ENCODE measurements around the gene ANKRD45. TPM values are rescaled to one million over a fixed set of nuclear protein-coding genes. Genes with fewer than 3 reads are reported as not detected.
"Not testable (repeated sequence)": the region's sequence is repeated elsewhere in the genome, so short reads cannot be mapped to it uniquely, and the experiment has no call there.

The ANKRD45 gene
- total RNA-seq, 1 donor from 2014 or later = not detected

DNA sequence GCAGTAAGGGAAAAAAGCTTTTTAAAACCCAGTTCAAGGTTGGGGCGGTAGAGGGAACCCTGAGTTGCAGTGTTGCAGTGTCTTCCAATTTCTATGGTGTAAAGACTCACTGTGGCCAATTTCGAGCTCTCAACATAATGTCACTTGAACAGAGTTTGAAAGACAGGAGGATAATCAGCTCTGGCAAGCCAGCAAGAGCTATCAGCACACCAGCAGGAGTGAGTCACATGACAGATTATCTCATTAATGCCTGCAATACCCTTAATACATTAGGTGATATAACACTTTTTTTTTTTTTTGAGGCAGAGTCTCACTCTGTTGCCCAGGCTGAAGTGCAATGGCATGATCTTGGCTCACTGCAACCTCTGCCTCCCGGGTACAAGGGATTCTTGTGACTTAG is 89.6 kb downstream of the ANKRD45 start:
- DNase-seq (ENCODE audit: low spot score) (no peak), ATAC-seq (no peak)

GRCh38 chr1:173573596-173573995 is 96.1 kb downstream of the ANKRD45 start:
- no peak for ATAC-seq
- no peak for DNase-seq (ENCODE audit: low spot score)

- ATAC-seq (no peak), DNase-seq (ENCODE audit: low spot score) (no peak)
Observed at GRCh38 chr1:173572201-173572873, 97.3 kb downstream of the ANKRD45 start.

GRCh38 chr1:173570370-173571007 is 99.2 kb downstream of the ANKRD45 start:
- ATAC-seq (no peak), DNase-seq (ENCODE audit: low spot score) (no peak)

DNA sequence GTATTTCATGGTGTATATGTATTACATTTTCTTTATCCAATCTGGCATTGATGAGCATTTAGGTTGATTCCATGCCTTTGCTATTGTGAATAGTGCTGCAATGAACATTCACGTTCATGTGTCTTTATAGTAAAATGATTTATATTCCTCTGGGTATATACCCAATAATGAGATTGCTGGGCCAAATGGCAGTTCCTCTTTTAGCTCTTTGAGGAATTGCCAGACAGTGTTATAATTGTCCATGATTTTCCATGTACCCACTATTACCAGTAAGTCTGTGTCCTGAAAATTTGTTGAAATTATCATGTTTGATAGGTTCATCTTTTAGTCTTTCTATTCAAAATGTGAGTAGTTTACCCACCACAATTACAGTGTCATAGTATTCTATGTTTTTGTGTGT is 101.2 kb downstream of the ANKRD45 start:
- DNase-seq (ENCODE audit: low spot score) (no peak), ATAC-seq (no peak)

DNA sequence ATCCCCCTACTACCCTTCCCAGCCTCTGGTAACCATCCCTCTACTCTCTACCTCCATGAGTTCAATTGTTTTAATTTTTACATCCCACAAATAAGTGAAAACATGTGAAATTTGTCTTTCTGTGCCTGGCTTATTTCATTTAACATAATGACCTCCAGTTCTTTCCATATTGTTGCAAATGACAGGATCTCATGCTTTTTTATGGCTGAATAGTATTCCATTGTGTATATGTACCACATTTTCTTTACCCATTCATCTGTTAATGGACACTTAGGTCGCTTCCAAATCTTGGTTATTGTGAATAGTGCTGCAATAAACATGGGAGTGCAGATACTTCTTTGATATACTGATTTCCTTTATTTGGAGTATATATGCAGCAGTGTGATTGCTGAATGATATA is 105.8 kb downstream of the ANKRD45 start:
- ATAC-seq; DNase-seq (ENCODE audit: low spot score): not testable (repeated sequence)

- ATAC-seq (no peak), DNase-seq (ENCODE audit: low spot score) (no peak)
Observed at GRCh38 chr1:173562813-173563212, 106.8 kb downstream of the ANKRD45 start.

GRCh38 chr1:173561263-173561662 is 108.4 kb downstream of the ANKRD45 start:
- no peak for DNase-seq (ENCODE audit: low spot score)
- ATAC-seq = no peak

DNA sequence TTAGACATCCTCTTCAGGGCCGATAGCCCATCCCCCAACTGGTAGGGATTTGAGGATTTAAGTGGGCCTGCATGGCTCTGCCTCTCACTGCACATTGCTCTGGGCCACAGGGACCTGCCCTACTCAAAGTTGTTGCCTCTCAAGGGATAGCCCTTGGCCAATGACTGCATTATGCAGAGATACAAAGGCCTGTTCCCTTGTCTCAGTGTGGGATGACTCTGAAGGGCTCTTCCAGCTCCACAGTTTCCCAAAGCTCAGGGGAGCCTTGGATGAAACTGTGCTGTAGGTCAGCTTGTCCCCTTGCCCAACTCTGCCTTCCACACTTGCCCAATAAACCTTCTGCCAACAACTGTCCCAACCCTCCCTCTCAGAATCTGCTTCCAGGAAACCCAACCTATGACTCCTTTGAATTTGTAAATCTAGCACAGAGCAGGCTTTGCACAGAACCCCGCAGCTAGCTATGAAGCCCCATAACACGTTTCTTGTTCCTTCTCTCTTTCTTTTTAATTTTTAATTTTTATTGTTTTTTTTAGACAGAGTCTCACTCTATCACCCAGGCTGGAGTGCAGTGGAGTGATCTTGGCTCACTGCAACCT is 109.3 kb downstream of the ANKRD45 start:
- DNase-seq (ENCODE audit: low spot score) = no peak
- no peak for ATAC-seq

Other genes starting within 250 kb of the ANKRD45 start
- 477 TPM for gene PRDX6, start 192.5 kb downstream of the ANKRD45 start, total RNA-seq
- not detected for gene SLC9C2, start 66.8 kb downstream of the ANKRD45 start, total RNA-seq
- not detected for gene TEX50, start 34.5 kb downstream of the ANKRD45 start, total RNA-seq
- 13.2 TPM for gene KLHL20, start 45.1 kb upstream of the ANKRD45 start, total RNA-seq
- gene DARS2, start 154.8 kb upstream of the ANKRD45 start, total RNA-seq = 11.1 TPM
- gene CENPL, start 155.0 kb upstream of the ANKRD45 start, total RNA-seq = 1.1 TPM
- 52.0 TPM for gene GAS5, start 198.1 kb upstream of the ANKRD45 start, total RNA-seq
- gene ZBTB37, start 198.5 kb upstream of the ANKRD45 start, total RNA-seq = 4.7 TPM
- 2,515 TPM for gene SERPINC1, start 247.5 kb upstream of the ANKRD45 start, total RNA-seq

All from left lobe of liver (tissue), 2 donors.